ENCODE measurements around the gene POT1. TPM values are rescaled to one million over a fixed set of nuclear protein-coding genes. Genes with fewer than 3 reads are reported as not detected.

The POT1 gene
- total RNA-seq, 1 experiment from 2014 or later = 21.6 TPM

DNA sequence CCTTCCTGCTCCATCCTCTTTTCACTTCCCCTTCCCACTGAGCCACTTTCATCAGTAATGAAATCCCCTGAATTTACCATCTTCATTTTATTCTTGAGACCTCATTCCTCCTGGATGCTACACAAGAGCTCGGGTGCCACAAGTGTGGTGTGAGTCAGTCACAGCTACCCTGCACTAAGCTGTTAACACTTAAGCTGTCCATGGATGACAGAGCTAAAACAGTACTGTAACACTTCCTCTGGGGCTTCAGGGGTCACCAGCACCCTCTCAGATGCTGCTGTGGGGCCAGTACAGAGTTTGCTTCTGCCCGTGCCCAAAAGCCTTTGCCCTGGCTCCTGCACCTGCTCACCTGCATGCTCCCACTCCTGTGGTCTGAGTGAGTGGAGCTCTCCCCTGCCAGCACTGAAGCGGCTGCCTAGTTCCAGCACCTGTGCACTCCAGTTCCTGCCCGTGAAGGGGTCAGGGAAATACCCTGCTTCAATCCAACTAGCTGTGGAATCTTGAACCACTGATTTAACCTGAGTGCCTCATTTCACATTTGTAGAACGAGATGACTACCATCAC, 71.9 kb downstream of the POT1 start:
- Histone ChIP-seq H3K4me1 (no peaks in the 10 kb centered on the region; the same call in 1 of the 2 replicates), H3K36me3 (ENCODE audit: control insufficient read depth, insufficient read depth, low read length) (no peaks in the 10 kb centered on the region), H3K27me3 (replicated peaks; ENCODE audit: control insufficient read depth, insufficient read depth, low read length) (no peaks in the 10 kb centered on the region), H3K9me3 (no peaks in the 10 kb centered on the region), H3K4me3 (ENCODE audit: low read depth, low read length) (no peak overlapping the region)
- POLR2A ChIA-PET = no interaction called here
- BruUV-seq (replicated peaks) = no TSS peak
- no peak overlapping the region for H3K4me3 Mint-ChIP-seq (ENCODE audit: unreplicated experiment)
- no peaks in the 10 kb centered on the region for H3K27me3 Mint-ChIP-seq (ENCODE audit: insufficient read depth, unreplicated experiment)
- TF ChIP-seq, protein P1, sequence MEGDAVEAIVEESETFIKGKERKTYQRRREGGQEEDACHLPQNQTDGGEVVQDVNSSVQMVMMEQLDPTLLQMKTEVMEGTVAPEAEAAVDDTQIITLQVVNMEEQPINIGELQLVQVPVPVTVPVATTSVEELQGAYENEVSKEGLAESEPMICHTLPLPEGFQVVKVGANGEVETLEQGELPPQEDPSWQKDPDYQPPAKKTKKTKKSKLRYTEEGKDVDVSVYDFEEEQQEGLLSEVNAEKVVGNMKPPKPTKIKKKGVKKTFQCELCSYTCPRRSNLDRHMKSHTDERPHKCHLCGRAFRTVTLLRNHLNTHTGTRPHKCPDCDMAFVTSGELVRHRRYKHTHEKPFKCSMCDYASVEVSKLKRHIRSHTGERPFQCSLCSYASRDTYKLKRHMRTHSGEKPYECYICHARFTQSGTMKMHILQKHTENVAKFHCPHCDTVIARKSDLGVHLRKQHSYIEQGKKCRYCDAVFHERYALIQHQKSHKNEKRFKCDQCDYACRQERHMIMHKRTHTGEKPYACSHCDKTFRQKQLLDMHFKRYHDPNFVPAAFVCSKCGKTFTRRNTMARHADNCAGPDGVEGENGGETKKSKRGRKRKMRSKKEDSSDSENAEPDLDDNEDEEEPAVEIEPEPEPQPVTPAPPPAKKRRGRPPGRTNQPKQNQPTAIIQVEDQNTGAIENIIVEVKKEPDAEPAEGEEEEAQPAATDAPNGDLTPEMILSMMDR (IDR thresholded peaks at IDR 0.05; ENCODE audit: insufficient read depth in 1 of 2, low read depth in 1 of 2, low read length in 1 of 2, severe bottlenecking in 1 of 2, unreplicated experiment in 1 of 2) = no peak
- H3K4me1 Mint-ChIP-seq (ENCODE audit: low read depth, unreplicated experiment) = no peaks in the 10 kb centered on the region
- DNase-seq = no peak
- no peak overlapping the region for H3K27ac Mint-ChIP-seq (ENCODE audit: unreplicated experiment)
- H3K36me3 Mint-ChIP-seq (ENCODE audit: insufficient read depth, unreplicated experiment) = no peaks in the 10 kb centered on the region
- no peaks in the 10 kb centered on the region for H3K9me3 Mint-ChIP-seq (ENCODE audit: unreplicated experiment)
- intact Hi-C loops (cut with micrococcal nuclease; ENCODE audit: unreplicated experiment) = loop anchor here (2.0 kb wide), 1 partner anchor 73 kb away; no protein-coding TSS in a partner anchor
- CTCF ChIA-PET = no interaction called here

DNA sequence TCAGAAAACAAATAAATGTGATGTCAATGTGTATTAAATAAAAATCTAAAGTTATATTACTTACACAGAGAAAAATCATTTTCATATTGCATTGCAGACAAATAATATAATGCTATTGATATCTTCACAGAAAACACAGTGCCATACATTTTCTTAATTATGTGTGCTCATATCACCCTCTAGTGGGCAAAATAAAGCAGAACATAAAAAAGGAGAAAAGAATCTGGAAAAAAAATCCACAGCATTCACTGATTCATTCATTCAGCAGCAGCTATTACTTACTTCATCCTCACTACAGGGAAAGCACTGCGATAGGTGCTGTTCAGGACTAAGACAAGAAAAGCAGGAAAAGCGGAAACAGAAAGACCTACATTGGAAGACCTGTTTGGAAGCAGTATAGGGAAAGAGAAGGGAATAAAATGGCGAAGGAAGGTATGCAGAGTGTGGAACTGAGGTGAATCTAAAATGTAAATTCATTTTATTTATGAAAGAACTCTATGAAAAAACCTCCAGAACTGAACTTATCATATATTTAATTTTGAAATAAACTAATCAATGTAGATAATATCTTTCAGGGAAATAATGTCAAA, 73.2 kb downstream of the POT1 start:
- peak in 1 of 2 experiments; percentile 21 for DNase-seq
- intact Hi-C loops (cut with micrococcal nuclease; ENCODE audit: unreplicated experiment) = loop anchor here (1.0 to 2.0 kb wide), 3 partner anchors 72 to 701 kb away; no protein-coding TSS in a partner anchor

DNA sequence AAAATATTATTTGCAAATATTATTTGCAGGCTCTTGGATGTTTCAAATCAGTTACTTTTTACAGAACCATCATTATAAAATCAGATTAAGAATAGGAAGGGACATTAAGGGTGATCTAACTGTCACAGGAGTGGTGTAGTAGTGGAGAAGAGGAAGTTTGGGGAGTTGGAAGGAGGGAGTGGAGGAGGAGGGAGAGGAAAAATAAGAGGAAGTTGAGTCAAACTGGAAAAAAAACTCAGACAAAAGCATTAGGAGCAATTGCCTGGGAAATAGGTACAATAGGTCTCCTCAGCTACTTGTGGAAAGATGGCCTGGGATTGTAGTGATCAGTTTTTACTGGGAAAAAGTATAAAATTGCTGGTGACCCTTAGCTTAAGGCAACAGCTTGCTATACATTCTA, 86.3 kb downstream of the POT1 start:
- no TSS peak for BruUV-seq (replicated peaks)

More for the DNA sequence above, 73.2 kb downstream of the POT1 start:
- Mint-ChIP-seq H3K27me3 (ENCODE audit: insufficient read depth, unreplicated experiment) (no peaks in the 10 kb centered on the region), H3K4me3 (ENCODE audit: unreplicated experiment) (no peak overlapping the region), H3K27ac (ENCODE audit: unreplicated experiment) (no peak overlapping the region), H3K36me3 (ENCODE audit: insufficient read depth, unreplicated experiment) (no peaks in the 10 kb centered on the region), H3K4me1 (ENCODE audit: low read depth, unreplicated experiment) (no peaks in the 10 kb centered on the region), H3K9me3 (ENCODE audit: unreplicated experiment) (no peaks in the 10 kb centered on the region)
- CTCF ChIA-PET = no interaction called here
- BruUV-seq (replicated peaks) = no TSS peak
- H3K36me3 ChIP-seq (ENCODE audit: control insufficient read depth, insufficient read depth, low read length) = no peaks in the 10 kb centered on the region
- H3K9me3 ChIP-seq = no peaks in the 10 kb centered on the region
- POLR2A ChIA-PET = no interaction called here
- TF ChIP-seq, protein P1 (IDR thresholded peaks at IDR 0.05; ENCODE audit: insufficient read depth in 1 of 2, low read depth in 1 of 2, low read length in 1 of 2, severe bottlenecking in 1 of 2, unreplicated experiment in 1 of 2) = peak; percentile 50 to 56
- H3K27me3 ChIP-seq (replicated peaks; ENCODE audit: control insufficient read depth, insufficient read depth, low read length) = no peaks in the 10 kb centered on the region
- H3K4me3 ChIP-seq (ENCODE audit: low read depth, low read length) = no peak overlapping the region
- no peaks in the 10 kb centered on the region; the same call in 1 of the 2 replicates for H3K4me1 ChIP-seq

More for the DNA sequence above, 86.3 kb downstream of the POT1 start:
- Histone ChIP-seq H3K9me3 (no peaks in the 10 kb centered on the region), H3K4me1 (no peaks in the 10 kb centered on the region), H3K36me3 (ENCODE audit: control insufficient read depth, insufficient read depth, low read length) (no peaks in the 10 kb centered on the region), H3K4me3 (ENCODE audit: low read depth, low read length) (no peak overlapping the region), H3K27me3 (replicated peaks; ENCODE audit: control insufficient read depth, insufficient read depth, low read length) (no peaks in the 10 kb centered on the region)
- no peak for DNase-seq
- no peaks in the 10 kb centered on the region for H3K27me3 Mint-ChIP-seq (ENCODE audit: insufficient read depth, unreplicated experiment)
- H3K4me1 Mint-ChIP-seq (ENCODE audit: low read depth, unreplicated experiment) = no peaks in the 10 kb centered on the region
- no peaks in the 10 kb centered on the region for H3K9me3 Mint-ChIP-seq (ENCODE audit: unreplicated experiment)
- H3K36me3 Mint-ChIP-seq (ENCODE audit: insufficient read depth, unreplicated experiment) = no peaks in the 10 kb centered on the region
- TF ChIP-seq, protein P1 (IDR thresholded peaks at IDR 0.05; ENCODE audit: insufficient read depth in 1 of 2, low read depth in 1 of 2, low read length in 1 of 2, severe bottlenecking in 1 of 2, unreplicated experiment in 1 of 2) = no peak
- ChIA-PET CTCF (no interaction called here), POLR2A (no interaction called here)
- intact Hi-C loops (cut with micrococcal nuclease; ENCODE audit: unreplicated experiment) = loop anchor here (5.0 kb wide), 1 partner anchor 691 kb away; no protein-coding TSS in a partner anchor
- H3K27ac Mint-ChIP-seq (ENCODE audit: unreplicated experiment) = no peak overlapping the region
- H3K4me3 Mint-ChIP-seq (ENCODE audit: unreplicated experiment) = no peak overlapping the region

Data from Caco-2 (cell line).